Gastrocnemius medialis (tissue), 4 donors: ENCODE results near the gene CLCA2.

Experiments
- POLR2A ChIP-seq, 2 donors: fragments of 450-650 bp; IDR thresholded peaks; one replicate each; pipeline ENCODE4 v1.6.1; 2017; ENCODE audit warnings: antibody characterized with exemption in 2 of 2, mild to moderate bottlenecking in 2 of 2, moderate library complexity in 2 of 2
- TF ChIP-seq, protein P1 (sequence below), 5 experiments: fragments of 450-650 bp in 3 of 5; fragments of 200-600 bp in 2 of 5; sonication (generic) in 2 of 5; IDR thresholded peaks in 4 of 5; conservative IDR thresholded peaks in 1 of 5; 1 replicate in 4 of 5; 2 replicates in 1 of 5; pipeline ENCODE4 v1.5.1; 2016 to 2019; ENCODE audit warnings: antibody characterized with exemption in 5 of 5, mild to moderate bottlenecking in 3 of 5, moderate library complexity in 3 of 5

DNA sequence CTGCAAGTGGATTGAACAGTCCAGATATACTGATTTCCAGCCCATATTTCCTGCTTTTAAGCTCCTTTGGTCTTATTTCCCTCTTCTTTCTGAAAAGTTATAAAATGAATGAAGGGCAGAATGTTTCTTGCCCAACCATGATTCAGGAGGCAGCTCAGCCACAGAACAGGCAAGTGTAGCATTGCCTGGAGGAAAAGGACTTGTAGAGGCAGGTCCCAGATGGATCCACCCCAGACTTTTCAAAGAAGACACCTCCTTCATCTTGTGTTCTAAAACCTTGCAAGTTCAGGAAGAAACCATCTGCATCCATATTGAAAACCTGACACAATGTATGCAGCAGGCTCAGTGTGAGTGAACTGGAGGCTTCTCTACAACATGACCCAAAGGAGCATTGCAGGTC, at the start of gene CLCA2:
- TF ChIP-seq, protein P1, sequence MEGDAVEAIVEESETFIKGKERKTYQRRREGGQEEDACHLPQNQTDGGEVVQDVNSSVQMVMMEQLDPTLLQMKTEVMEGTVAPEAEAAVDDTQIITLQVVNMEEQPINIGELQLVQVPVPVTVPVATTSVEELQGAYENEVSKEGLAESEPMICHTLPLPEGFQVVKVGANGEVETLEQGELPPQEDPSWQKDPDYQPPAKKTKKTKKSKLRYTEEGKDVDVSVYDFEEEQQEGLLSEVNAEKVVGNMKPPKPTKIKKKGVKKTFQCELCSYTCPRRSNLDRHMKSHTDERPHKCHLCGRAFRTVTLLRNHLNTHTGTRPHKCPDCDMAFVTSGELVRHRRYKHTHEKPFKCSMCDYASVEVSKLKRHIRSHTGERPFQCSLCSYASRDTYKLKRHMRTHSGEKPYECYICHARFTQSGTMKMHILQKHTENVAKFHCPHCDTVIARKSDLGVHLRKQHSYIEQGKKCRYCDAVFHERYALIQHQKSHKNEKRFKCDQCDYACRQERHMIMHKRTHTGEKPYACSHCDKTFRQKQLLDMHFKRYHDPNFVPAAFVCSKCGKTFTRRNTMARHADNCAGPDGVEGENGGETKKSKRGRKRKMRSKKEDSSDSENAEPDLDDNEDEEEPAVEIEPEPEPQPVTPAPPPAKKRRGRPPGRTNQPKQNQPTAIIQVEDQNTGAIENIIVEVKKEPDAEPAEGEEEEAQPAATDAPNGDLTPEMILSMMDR (IDR thresholded peaks at IDR 0.05 in 4 of 5, conservative IDR thresholded peaks at IDR 0.05 in 1 of 5): no peak
- no peak for TF ChIP-seq POLR2A (IDR thresholded peaks at IDR 0.05)
